Sigmoid colon (tissue), 3 donors: Measurements from ENCODE around the gene KRTAP9-7.
"Not testable (repeated sequence)": the region's sequence is repeated elsewhere in the genome, so short reads cannot be mapped to it uniquely, and the experiment has no call there.

Experiments
- CTCF ChIP-seq, 4 experiments: fragments of 450-650 bp in 3 of 4; fragments of 200-600 bp in 1 of 4; IDR thresholded peaks; one replicate each; pipeline ENCODE4 v1.5.1; 2016 to 2019; ENCODE audit warnings: antibody characterized with exemption in 4 of 4, mild to moderate bottlenecking in 3 of 4, moderate library complexity in 2 of 4
- POLR2A ChIP-seq, 2 donors: fragments of 450-650 bp; IDR thresholded peaks; one replicate each; pipeline ENCODE4 v1.6.1; 2016; ENCODE audit warnings: antibody characterized with exemption in 2 of 2, mild to moderate bottlenecking in 2 of 2, moderate library complexity in 2 of 2

DNA sequence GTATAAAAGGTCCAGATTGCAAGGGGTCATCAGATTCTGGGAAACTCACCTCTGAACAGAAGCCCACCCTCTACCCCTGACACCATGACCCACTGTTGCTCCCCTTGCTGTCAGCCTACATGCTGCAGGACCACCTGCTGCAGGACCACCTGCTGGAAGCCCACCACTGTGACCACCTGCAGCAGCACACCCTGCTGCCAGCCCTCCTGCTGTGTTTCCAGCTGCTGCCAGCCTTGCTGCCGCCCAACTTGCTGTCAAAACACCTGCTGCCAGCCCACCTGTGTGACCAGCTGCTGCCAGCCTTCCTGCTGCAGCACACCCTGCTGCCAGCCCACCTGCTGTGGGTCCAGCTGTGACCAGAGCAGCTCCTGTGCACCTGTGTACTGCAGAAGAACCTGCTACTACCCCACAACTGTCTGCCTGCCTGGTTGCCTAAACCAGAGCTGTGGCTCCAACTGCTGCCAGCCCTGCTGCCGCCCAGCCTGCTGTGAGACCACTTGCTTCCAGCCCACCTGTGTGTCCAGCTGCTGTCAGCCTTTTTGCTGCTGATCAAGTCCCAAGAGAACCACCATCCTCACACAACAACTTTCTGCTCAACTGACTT is 25.8 kb upstream of the KRTAP9-7 start, which contains the start of gene KRTAP9-4:
- not testable (repeated sequence) for TF ChIP-seq POLR2A, CTCF (IDR thresholded peaks at IDR 0.05)
